HCT116 (cell line): ENCODE data around the gene AK4.

ENCODE experiments used
- ATF3 ChIP-seq: IDR thresholded peaks from 2 replicates; pipeline ENCODE4 v1.6.1; 2012
- CTCF ChIP-seq, 3 experiments: fragments of 200-600 bp in 1 of 3; sonication (generic) in 1 of 3; IDR thresholded peaks in 2 of 3; conservative IDR thresholded peaks in 1 of 3; 2 replicates each; pipeline ENCODE4 v1.5.1; 2012 to 2017; ENCODE audit warnings: low read depth in 2 of 3, low read length in 2 of 3, antibody characterized with exemption in 1 of 3, borderline replicate concordance in 1 of 3, control low read depth in 1 of 3, mild to moderate bottlenecking in 1 of 3, mixed read lengths in 1 of 3, mixed run types in 1 of 3, moderate library complexity in 1 of 3; ENCODE audit not compliant: insufficient read depth in 1 of 3
- EGR1 ChIP-seq: IDR thresholded peaks from 2 replicates; pipeline ENCODE4 v1.6.1; 2012; ENCODE audit warnings: low read depth
- EZH2phosphoT487 ChIP-seq: fragments of 200-600 bp; IDR thresholded peaks from 2 replicates; pipeline ENCODE4 v1.6.1; 2018; ENCODE audit warnings: antibody characterized with exemption, borderline replicate concordance
- JUND ChIP-seq: IDR thresholded peaks from 2 replicates; pipeline ENCODE4 v1.6.1; 2012
- MAX ChIP-seq: IDR thresholded peaks from 2 replicates; pipeline ENCODE4 v1.6.1; 2012
- POLR2A ChIP-seq: IDR thresholded peaks from 2 replicates; pipeline ENCODE4 v1.7.0; 2011; ENCODE audit warnings: borderline replicate concordance; ENCODE audit not compliant: insufficient read depth, insufficient read length; ENCODE audit errors: extremely low read depth
- POLR2AphosphoS5 ChIP-seq: IDR thresholded peaks from 2 replicates; pipeline ENCODE4 v1.6.1; 2011; ENCODE audit warnings: mild to moderate bottlenecking, low read depth, low read length, moderate library complexity
- RAD21 ChIP-seq: IDR thresholded peaks from 2 replicates; pipeline ENCODE4 v1.6.1; 2012; ENCODE audit warnings: low read depth, mild to moderate bottlenecking
- REST ChIP-seq: IDR thresholded peaks from 2 replicates; pipeline ENCODE4 v1.6.1; 2012; ENCODE audit warnings: low read depth
- YY1 ChIP-seq: IDR thresholded peaks from 2 replicates; pipeline ENCODE4 v1.6.1; 2011; ENCODE audit warnings: low read length, low read depth, moderate library complexity, mild to moderate bottlenecking; ENCODE audit not compliant: insufficient replicate concordance; ENCODE audit errors: extremely low read depth
- ZNF274 ChIP-seq: fragments of 200-500 bp; sonication (Bioruptor generic); IDR thresholded peaks from 2 replicates; pipeline ENCODE4 v1.6.1; 2014; ENCODE audit warnings: mild to moderate bottlenecking, low read depth, low read length, inconsistent platforms

DNA sequence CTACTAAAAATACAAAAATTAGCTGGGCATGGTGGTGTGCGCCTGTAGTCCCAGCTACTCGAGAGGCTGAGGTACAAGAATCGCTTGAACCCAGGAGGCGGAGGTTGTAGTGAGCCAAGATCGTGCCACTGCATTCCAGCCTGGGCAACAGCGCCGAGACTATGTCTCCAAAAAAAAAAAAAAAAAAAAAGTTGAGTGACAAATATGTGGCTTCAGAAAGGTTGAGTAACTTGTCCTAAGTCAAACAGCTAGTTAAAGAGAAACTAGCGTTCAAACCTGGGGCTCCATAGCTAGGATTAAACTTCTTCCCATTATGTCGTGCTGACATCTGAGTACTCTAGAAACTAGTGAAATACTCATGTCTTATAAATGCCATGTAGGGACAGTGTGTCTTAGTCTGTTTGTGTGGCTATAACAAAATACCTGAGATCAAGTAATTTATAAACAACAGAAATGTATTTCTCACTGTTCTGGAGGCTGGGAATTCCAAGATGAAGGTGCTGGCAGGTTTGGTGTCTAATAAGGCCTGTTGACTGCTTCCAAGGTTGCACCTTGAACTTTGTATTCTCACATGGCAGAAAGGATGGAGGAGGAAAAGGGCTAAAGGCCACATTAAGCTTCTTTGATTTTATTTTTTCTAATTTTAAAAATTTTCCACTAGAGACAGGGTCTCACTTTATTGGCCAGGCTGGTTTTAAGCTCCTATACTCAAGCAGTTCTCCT is 12.0 kb downstream of the AK4 start:
- no peak for TF ChIP-seq RAD21
- TF ChIP-seq POLR2A, result no peak
- TF ChIP-seq CTCF (IDR thresholded peaks at IDR 0.05 in 2 of 3, conservative IDR thresholded peaks at IDR 0.05 in 1 of 3; ENCODE audit: borderline replicate concordance in 1 of 3, insufficient read depth in 1 of 3, low read depth in 2 of 3, low read length in 2 of 3), result no peak
- TF ChIP-seq ATF3, result no peak
- TF ChIP-seq REST, result no peak
- no peak for TF ChIP-seq YY1
- TF ChIP-seq MAX, result no peak
- no peak for TF ChIP-seq JUND
- no peak for TF ChIP-seq EGR1
- TF ChIP-seq ZNF274, result no peak
- no peak for TF ChIP-seq EZH2phosphoT487
- TF ChIP-seq POLR2AphosphoS5, result no peak
